DOHH2 (cell line): ENCODE measurements around the gene AGXT.

Source experiments
- H3F3A ChIP-seq: fragments of 200-600 bp; sonication (generic), shearing (Covaris generic); 2 replicates; pipeline ENCODE4 v1.6.0; 2016; ENCODE audit warnings: antibody characterized with exemption, mild to moderate bottlenecking; ENCODE audit not compliant: control insufficient read depth, insufficient read depth
- H3K27ac ChIP-seq: fragments of 200-600 bp; sonication (generic); 2 replicates; pipeline ENCODE4 v1.5.1; 2014; ENCODE audit warnings: low read depth, mild to moderate bottlenecking, low read length, moderate library complexity
- H3K27me3 ChIP-seq: fragments of 200-600 bp; sonication (generic); 2 replicates; pipeline ENCODE4 v1.6.1; 2014; ENCODE audit warnings: mild to moderate bottlenecking, low read length, mixed read lengths; ENCODE audit not compliant: control insufficient read depth
- H3K36me3 ChIP-seq: fragments of 200-600 bp; sonication (generic); 2 replicates; pipeline ENCODE4 v1.6.1; 2014; ENCODE audit warnings: mild to moderate bottlenecking, low read length, moderate library complexity, mixed read lengths; ENCODE audit not compliant: control insufficient read depth
- H3K4me1 ChIP-seq: fragments of 200-600 bp; sonication (generic); 2 replicates; pipeline ENCODE4 v1.6.1; 2014; ENCODE audit warnings: mild to moderate bottlenecking, low read length, mixed read lengths; ENCODE audit not compliant: control insufficient read depth
- H3K4me2 ChIP-seq: fragments of 200-600 bp; sonication (generic); 2 replicates; pipeline ENCODE4 v1.6.0; 2014; ENCODE audit warnings: mild to moderate bottlenecking, low read length, moderate library complexity
- H3K4me3 ChIP-seq: fragments of 200-600 bp; sonication (generic); 2 replicates; pipeline ENCODE4 v1.5.1; 2014; ENCODE audit warnings: mild to moderate bottlenecking, low read length, mixed read lengths
- H3K79me2 ChIP-seq: fragments of 200-600 bp; sonication (generic); 2 replicates; pipeline ENCODE4 v1.6.1; 2014; ENCODE audit warnings: mild to moderate bottlenecking, low read length, mixed read lengths; ENCODE audit not compliant: control insufficient read depth
- H3K9me2 ChIP-seq: fragments of 200-600 bp; sonication (generic); replicated peaks from 2 replicates; pipeline ENCODE4 v1.6.1; 2014; ENCODE audit warnings: mild to moderate bottlenecking, low read length, mixed read lengths; ENCODE audit not compliant: control insufficient read depth
- H3K9me3 ChIP-seq: fragments of 200-600 bp; sonication (generic); 2 replicates; pipeline ENCODE4 v1.6.1; 2014; ENCODE audit warnings: antibody characterized with exemption, low read length, mixed read lengths; ENCODE audit not compliant: control insufficient read depth, insufficient read depth
- H4K20me1 ChIP-seq: fragments of 200-600 bp; sonication (generic); 2 replicates; pipeline ENCODE4 v1.6.0; 2014; ENCODE audit warnings: low read depth, mild to moderate bottlenecking, antibody characterized with exemption, low read length, moderate library complexity; ENCODE audit not compliant: control insufficient read depth, insufficient read depth
- CTCF ChIP-seq: fragments of 200-600 bp; sonication (generic); IDR thresholded peaks from one replicate; pipeline ENCODE4 v1.5.1; 2014; ENCODE audit warnings: antibody characterized with exemption, mild to moderate bottlenecking, low read depth, low read length; ENCODE audit not compliant: poor library complexity, severe bottlenecking
- EZH2phosphoT487 ChIP-seq: fragments of 200-600 bp; sonication (generic); IDR thresholded peaks from 2 replicates; pipeline ENCODE4 v1.6.1; 2017; ENCODE audit warnings: borderline replicate concordance, mild to moderate bottlenecking, antibody characterized with exemption, low read length, moderate library complexity, mixed read lengths

The AGXT gene

DNA sequence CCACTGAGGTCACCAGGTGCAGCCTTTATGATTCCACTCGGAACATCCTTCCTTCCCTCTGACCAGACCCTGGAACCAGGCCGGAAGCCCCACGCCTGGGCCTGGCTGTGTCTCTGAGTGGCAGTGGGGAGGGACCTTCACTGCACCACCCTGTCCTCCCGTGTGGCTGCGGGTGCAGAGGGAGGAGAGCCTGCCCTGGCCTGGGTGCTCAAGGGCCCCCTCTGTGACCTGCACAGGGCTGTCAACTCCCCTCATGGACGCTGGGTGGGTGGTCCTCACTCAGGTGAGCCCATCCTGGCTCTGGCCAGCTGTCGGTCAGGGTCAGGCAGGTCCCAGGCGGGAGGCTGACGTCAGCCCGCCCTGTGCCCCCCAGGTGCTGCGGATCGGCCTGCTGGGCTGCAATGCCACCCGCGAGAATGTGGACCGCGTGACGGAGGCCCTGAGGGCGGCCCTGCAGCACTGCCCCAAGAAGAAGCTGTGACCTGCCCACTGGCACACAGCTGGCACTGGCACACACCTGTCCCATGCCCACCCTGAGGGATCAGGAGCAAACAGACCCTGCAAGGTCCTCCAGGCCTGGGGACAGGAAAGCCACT lies 9.8 kb downstream of the AGXT start:
- H3K27ac ChIP-seq, result no peak overlapping the region
- H3K4me3 ChIP-seq, result no peak overlapping the region
- no peaks in the 10 kb centered on the region for H3K9me2 ChIP-seq
- no peaks in the 10 kb centered on the region for H3K79me2 ChIP-seq
- H3K4me1 ChIP-seq, result no peaks in the 10 kb centered on the region
- H3F3A ChIP-seq, result no peaks in the 10 kb centered on the region
- peaks cover 3% of the 10 kb centered on the region; the same call in 1 of the 2 replicates for H3K27me3 ChIP-seq
- no peaks in the 10 kb centered on the region for H3K9me3 ChIP-seq
- TF ChIP-seq EZH2phosphoT487 (no peak), CTCF (no peak)
- H4K20me1 ChIP-seq, result no peaks in the 10 kb centered on the region
- no peak overlapping the region for H3K4me2 ChIP-seq
- no peaks in the 10 kb centered on the region for H3K36me3 ChIP-seq

DNA sequence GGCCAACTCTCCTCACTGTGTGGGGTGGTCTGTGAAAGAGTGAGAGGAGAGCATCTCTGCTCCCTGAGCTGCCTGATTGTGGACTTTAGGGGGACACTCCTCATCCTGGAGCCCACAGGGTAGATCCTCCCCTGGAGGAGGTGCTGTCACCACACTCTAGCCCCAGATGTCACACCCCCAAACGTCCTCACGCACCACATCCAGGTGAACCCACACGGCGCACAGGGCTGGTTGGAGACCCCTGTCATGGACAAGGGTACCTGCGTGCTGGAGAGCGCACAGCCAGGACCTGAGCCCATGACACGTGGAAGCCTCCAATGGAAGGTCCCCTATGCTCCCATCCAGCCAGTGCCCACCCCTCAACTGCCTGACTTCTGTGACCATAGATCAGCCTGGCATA lies 10.5 kb downstream of the AGXT start:
- Histone ChIP-seq H3K27me3 (peaks cover 3% of the 10 kb centered on the region; the same call in 1 of the 2 replicates), H3K4me3 (no peak overlapping the region), H3K4me2 (no peak overlapping the region), H3K9me2 (no peaks in the 10 kb centered on the region), H4K20me1 (no peaks in the 10 kb centered on the region), H3F3A (no peaks in the 10 kb centered on the region), H3K27ac (no peak overlapping the region), H3K79me2 (no peaks in the 10 kb centered on the region), H3K4me1 (no peaks in the 10 kb centered on the region), H3K9me3 (no peaks in the 10 kb centered on the region), H3K36me3 (no peaks in the 10 kb centered on the region)
- TF ChIP-seq CTCF (no peak), EZH2phosphoT487 (no peak)

DNA sequence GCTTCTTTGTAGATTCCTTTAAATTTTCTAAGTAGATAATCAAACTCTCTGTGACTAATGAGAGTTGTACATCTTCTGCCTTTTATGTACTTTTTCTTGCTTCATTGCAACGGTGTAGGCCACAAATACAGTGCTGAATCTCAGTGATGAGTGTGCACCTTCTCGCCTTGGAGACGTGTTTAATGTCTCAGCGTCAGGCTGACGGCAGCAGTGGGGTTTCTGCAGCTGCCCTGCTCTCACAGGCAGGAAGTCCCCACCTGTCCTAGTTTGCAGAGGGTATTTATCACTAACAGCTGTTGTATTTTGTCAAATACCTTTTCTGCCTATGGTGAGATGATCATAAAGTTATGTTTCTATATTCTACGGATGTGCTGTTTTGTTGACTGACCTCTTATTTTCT lies 13.3 kb downstream of the AGXT start:
- H3K27ac ChIP-seq, result no peak overlapping the region
- peaks cover 5% of the 10 kb centered on the region; the same call in 1 of the 2 replicates for H3K4me1 ChIP-seq
- H3F3A ChIP-seq, result no peaks in the 10 kb centered on the region
- no peaks in the 10 kb centered on the region for H3K36me3 ChIP-seq
- H3K27me3 ChIP-seq, result peaks cover 3% of the 10 kb centered on the region; the same call in 1 of the 2 replicates
- no peaks in the 10 kb centered on the region for H3K9me3 ChIP-seq
- H4K20me1 ChIP-seq, result no peaks in the 10 kb centered on the region
- H3K9me2 ChIP-seq, result no peaks in the 10 kb centered on the region
- H3K4me2 ChIP-seq, result no peak overlapping the region
- no peak overlapping the region for H3K4me3 ChIP-seq
- TF ChIP-seq EZH2phosphoT487, result no peak
- no peak for TF ChIP-seq CTCF
- no peaks in the 10 kb centered on the region for H3K79me2 ChIP-seq
